Upper lobe of right lung (tissue), 1 donor: ENCODE measurements around the gene TXNDC16. TPM values are rescaled to one million over a fixed set of nuclear protein-coding genes. Genes with fewer than 3 reads are reported as not detected.

Experiments used
- ATAC-seq: fragments of 200-7000 bp; cut with Tn5 transposase; one replicate; pipeline ENCODE4 v1.9.1; 2020; ENCODE audit warnings: mild to moderate bottlenecking, moderate library complexity
- DNase-seq: peaks from one replicate; pipeline ENCODE4 v3.0.0-alpha.2; 2020
- H3K27ac ChIP-seq: fragments of 200-600 bp; one replicate; pipeline ENCODE4 v1.8.0; 2022
- H3K27me3 ChIP-seq: fragments of 200-600 bp; one replicate; pipeline ENCODE4 v1.8.0; 2022; ENCODE audit warnings: mild to moderate bottlenecking
- H3K36me3 ChIP-seq: fragments of 200-600 bp; one replicate; pipeline ENCODE4 v1.8.0; 2022
- H3K4me1 ChIP-seq: fragments of 200-600 bp; one replicate; pipeline ENCODE4 v1.8.0; 2022
- H3K4me3 ChIP-seq: fragments of 200-600 bp; one replicate; pipeline ENCODE4 v1.8.0; 2022; ENCODE audit warnings: mild to moderate bottlenecking
- H3K9me3 ChIP-seq: fragments of 200-600 bp; one replicate; pipeline ENCODE4 v1.8.0; 2022
- intact Hi-C: fragments of 100-400 bp; cut with DNase I; formaldehyde crosslinking; loops from one replicate; pipeline ENCODE4 v1.11.0; 2022
- total RNA-seq: library from RNA; stranded (reverse); fragmentation: NEBNext Ultra II Directional; extraction: Animal tissue kit (Norgen Biotek cat#: 25700); gene quantifications from one replicate; pipeline ENCODE4 v1.2.1, GENCODE V29; 2021
- TF ChIP-seq, protein P1 (sequence below): fragments of 200-600 bp; IDR thresholded peaks from one replicate; pipeline ENCODE4 v1.8.0; 2022; ENCODE audit warnings: antibody characterized with exemption
- donor health status: DM: no; HTN: yes; CAD: no; lungs with severe emphysema.

TXNDC16 gene
- total RNA-seq, 1 donor from 2014 or later: 5.1 TPM

DNA sequence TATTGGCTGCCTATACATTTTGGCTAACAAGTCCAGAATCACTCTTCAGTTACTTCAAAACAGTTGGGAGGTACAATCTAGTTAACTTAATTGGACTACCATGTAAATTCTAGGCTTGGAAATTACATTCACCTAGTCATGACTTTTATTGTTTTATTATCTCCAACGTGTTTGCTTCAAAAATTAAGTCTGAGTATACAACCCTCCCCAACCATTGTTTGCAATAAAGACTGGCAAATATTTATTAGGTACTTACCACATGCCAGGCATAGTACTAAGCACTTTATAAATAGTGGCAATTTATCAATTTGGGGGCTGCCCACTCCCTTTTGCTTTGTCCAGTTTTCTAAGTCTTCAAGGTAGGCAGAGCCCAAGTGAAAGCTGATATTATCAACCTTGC, 30.3 kb downstream of the TXNDC16 start:
- no peaks in the 10 kb centered on the region for H3K36me3 ChIP-seq
- H3K27ac ChIP-seq: no peak overlapping the region
- no peaks in the 10 kb centered on the region for H3K27me3 ChIP-seq
- no peaks in the 10 kb centered on the region for H3K4me1 ChIP-seq
- H3K4me3 ChIP-seq: no peak overlapping the region
- DNase-seq (no peak), ATAC-seq (no peak)
- TF ChIP-seq, protein P1, sequence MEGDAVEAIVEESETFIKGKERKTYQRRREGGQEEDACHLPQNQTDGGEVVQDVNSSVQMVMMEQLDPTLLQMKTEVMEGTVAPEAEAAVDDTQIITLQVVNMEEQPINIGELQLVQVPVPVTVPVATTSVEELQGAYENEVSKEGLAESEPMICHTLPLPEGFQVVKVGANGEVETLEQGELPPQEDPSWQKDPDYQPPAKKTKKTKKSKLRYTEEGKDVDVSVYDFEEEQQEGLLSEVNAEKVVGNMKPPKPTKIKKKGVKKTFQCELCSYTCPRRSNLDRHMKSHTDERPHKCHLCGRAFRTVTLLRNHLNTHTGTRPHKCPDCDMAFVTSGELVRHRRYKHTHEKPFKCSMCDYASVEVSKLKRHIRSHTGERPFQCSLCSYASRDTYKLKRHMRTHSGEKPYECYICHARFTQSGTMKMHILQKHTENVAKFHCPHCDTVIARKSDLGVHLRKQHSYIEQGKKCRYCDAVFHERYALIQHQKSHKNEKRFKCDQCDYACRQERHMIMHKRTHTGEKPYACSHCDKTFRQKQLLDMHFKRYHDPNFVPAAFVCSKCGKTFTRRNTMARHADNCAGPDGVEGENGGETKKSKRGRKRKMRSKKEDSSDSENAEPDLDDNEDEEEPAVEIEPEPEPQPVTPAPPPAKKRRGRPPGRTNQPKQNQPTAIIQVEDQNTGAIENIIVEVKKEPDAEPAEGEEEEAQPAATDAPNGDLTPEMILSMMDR: no peak
- no peaks in the 10 kb centered on the region for H3K9me3 ChIP-seq
- intact Hi-C loops: no loop called here

DNA sequence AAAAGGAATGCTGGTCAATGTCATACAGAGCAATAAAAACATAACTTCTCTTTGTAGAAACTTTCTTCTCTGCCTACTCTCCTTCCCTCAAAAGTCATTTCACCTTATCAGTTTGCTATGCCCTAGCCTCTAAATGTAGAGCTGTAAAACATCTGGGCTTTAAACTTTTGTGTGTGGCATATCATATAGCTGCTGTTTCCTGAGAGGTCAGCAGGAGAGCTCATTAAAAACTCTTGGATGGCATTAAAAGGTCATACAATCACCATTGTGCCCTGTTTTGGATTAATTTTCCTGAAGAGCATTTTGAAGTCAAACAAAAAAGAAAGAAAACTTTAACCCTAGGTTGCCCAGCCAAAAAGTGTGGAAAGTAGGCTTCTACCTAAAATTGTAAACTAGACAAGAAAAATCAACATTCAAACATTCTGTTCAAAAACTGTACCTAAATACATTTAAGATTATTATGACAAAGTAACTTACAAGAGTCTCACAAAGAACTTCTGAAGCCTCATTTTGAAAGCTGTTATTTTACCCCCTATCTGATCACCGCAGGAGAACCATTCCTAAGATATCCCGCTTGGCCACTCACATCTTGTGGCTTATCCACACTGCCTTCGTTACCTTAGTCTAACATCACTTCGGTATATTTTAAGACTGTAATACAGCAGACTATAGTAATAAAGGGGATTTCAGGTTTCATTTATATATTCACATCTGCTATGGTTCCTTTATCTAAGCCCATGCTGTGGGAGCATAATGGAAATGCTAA, 38.1 kb downstream of the TXNDC16 start:
- TF ChIP-seq, protein P1: no peak
- no peaks in the 10 kb centered on the region for H3K36me3 ChIP-seq

GRCh38 chr14:52513249-52513648, 39.1 kb downstream of the TXNDC16 start:
- intact Hi-C loops: no loop called here
- H3K9me3 ChIP-seq: no peaks in the 10 kb centered on the region
- no peak overlapping the region for H3K4me3 ChIP-seq
- no peak overlapping the region for H3K27ac ChIP-seq
- no peaks in the 10 kb centered on the region for H3K36me3 ChIP-seq
- ATAC-seq (no peak), DNase-seq (no peak)
- TF ChIP-seq, protein P1: no peak
- no peaks in the 10 kb centered on the region for H3K27me3 ChIP-seq
- H3K4me1 ChIP-seq: no peaks in the 10 kb centered on the region

More for the DNA sequence above, 38.1 kb downstream of the TXNDC16 start:
- no peaks in the 10 kb centered on the region for H3K9me3 ChIP-seq
- no peak overlapping the region for H3K27ac ChIP-seq
- no peak for DNase-seq
- H3K27me3 ChIP-seq: no peaks in the 10 kb centered on the region
- ATAC-seq: no peak
- H3K4me3 ChIP-seq: no peak overlapping the region
- H3K4me1 ChIP-seq: no peaks in the 10 kb centered on the region
- intact Hi-C loops: no loop called here

- Histone ChIP-seq H3K36me3 (no peaks in the 10 kb centered on the region), H3K4me3 (no peak overlapping the region), H3K9me3 (peaks cover 5% of the 10 kb centered on the region), H3K27me3 (no peaks in the 10 kb centered on the region), H3K4me1 (no peaks in the 10 kb centered on the region), H3K27ac (no peak overlapping the region)
- DNase-seq: no peak
- intact Hi-C loops: no loop called here
- ATAC-seq: no peak
- TF ChIP-seq, protein P1: no peak
Measured at GRCh38 chr14:52494444-52494843, 57.9 kb downstream of the TXNDC16 start.

- TF ChIP-seq, protein P1: no peak
- no peak for DNase-seq
- Histone ChIP-seq H3K27ac (no peak overlapping the region), H3K9me3 (no peaks in the 10 kb centered on the region), H3K27me3 (no peaks in the 10 kb centered on the region), H3K36me3 (no peaks in the 10 kb centered on the region), H3K4me1 (no peaks in the 10 kb centered on the region), H3K4me3 (no peak overlapping the region)
- intact Hi-C loops: no loop called here
- no peak for ATAC-seq
Measured at GRCh38 chr14:52485350-52485960, 66.8 kb downstream of the TXNDC16 start.
